ENCODE results near the gene PDE7B.

PDE7B gene

GRCh38 chr6:136037876-136038460 is 186.5 kb downstream of the PDE7B start:
- H3K27ac ChIP-seq (ENCODE audit: low read depth, low read length), result no peak overlapping the region
- no peak overlapping the region for H3K56ac ChIP-seq (ENCODE audit: low read length)
- no peak for DNase-seq
- H3K4me3 ChIP-seq (ENCODE audit: low read length), result no peak overlapping the region
- no peak overlapping the region for H4K5ac ChIP-seq (ENCODE audit: low read length)
- no CpG with 5 or more reads among the region's 13 CpGs for WGBS (ENCODE audit: extremely low coverage, insufficient coverage, low lambda C conversion rate)
- no peak overlapping the region for H3K9ac ChIP-seq (ENCODE audit: low read length)
- no peak overlapping the region for H2BK15ac ChIP-seq (replicated peaks; ENCODE audit: low read depth)
- no peak overlapping the region for H2BK5ac ChIP-seq (ENCODE audit: low read length)
- H3K4me1 ChIP-seq (ENCODE audit: control insufficient read depth, low read depth, low read length), result peaks cover 2% of the 10 kb centered on the region
- no peak overlapping the region for H4K8ac ChIP-seq (ENCODE audit: low read depth, low read length)
- no peak overlapping the region for H3K18ac ChIP-seq (ENCODE audit: low read length)
- H3K27me3 ChIP-seq (ENCODE audit: insufficient read depth, low read length, poor library complexity), result no peaks in the 10 kb centered on the region
- H2AK5ac ChIP-seq (ENCODE audit: low read length), result no peak overlapping the region
- H3K36me3 ChIP-seq (ENCODE audit: control insufficient read depth, insufficient read depth, low read length), result no peaks in the 10 kb centered on the region
- H3K4ac ChIP-seq (ENCODE audit: low read depth, low read length), result no peak overlapping the region
- no peak overlapping the region for H3K23ac ChIP-seq (ENCODE audit: low read length)
- H3K79me1 ChIP-seq (ENCODE audit: low read length), result no peaks in the 10 kb centered on the region
- H2BK120ac ChIP-seq (ENCODE audit: low read depth, low read length), result no peak overlapping the region
- no peaks in the 10 kb centered on the region for H3K79me2 ChIP-seq (ENCODE audit: control insufficient read depth, insufficient read depth, low read length)
- no peak overlapping the region for H3K4me2 ChIP-seq (ENCODE audit: low read length)

- Histone ChIP-seq H3K18ac (ENCODE audit: low read length) (no peak overlapping the region), H3K9ac (ENCODE audit: low read length) (no peak overlapping the region), H4K5ac (ENCODE audit: low read length) (no peak overlapping the region), H2BK5ac (ENCODE audit: low read length) (no peak overlapping the region), H3K79me1 (ENCODE audit: low read length) (no peaks in the 10 kb centered on the region), H2AK5ac (ENCODE audit: low read length) (no peak overlapping the region), H3K79me2 (ENCODE audit: control insufficient read depth, insufficient read depth, low read length) (no peaks in the 10 kb centered on the region), H3K56ac (ENCODE audit: low read length) (no peak overlapping the region), H3K27me3 (ENCODE audit: insufficient read depth, low read length, poor library complexity) (no peaks in the 10 kb centered on the region), H4K8ac (ENCODE audit: low read depth, low read length) (no peak overlapping the region), H3K23ac (ENCODE audit: low read length) (no peak overlapping the region), H3K4me2 (ENCODE audit: low read length) (no peak overlapping the region), H3K4me3 (ENCODE audit: low read length) (no peak overlapping the region), H3K4me1 (ENCODE audit: control insufficient read depth, low read depth, low read length) (peaks cover 2% of the 10 kb centered on the region), H3K27ac (ENCODE audit: low read depth, low read length) (no peak overlapping the region), H2BK15ac (replicated peaks; ENCODE audit: low read depth) (no peak overlapping the region), H3K4ac (ENCODE audit: low read depth, low read length) (no peak overlapping the region), H3K36me3 (ENCODE audit: control insufficient read depth, insufficient read depth, low read length) (no peaks in the 10 kb centered on the region), H2BK120ac (ENCODE audit: low read depth, low read length) (no peak overlapping the region)
- DNase-seq, result no peak
These were observed 187.0 kb downstream of the PDE7B start for GRCh38 chr6:136038531-136038930.

- no peaks in the 10 kb centered on the region for H3K36me3 ChIP-seq (ENCODE audit: control insufficient read depth, insufficient read depth, low read length)
- H2BK5ac ChIP-seq (ENCODE audit: low read length), result no peak overlapping the region
- H2AK5ac ChIP-seq (ENCODE audit: low read length), result no peak overlapping the region
- no CpG with 5 or more reads among the region's 4 CpGs for WGBS (ENCODE audit: extremely low coverage, insufficient coverage, low lambda C conversion rate)
- no peak overlapping the region for H3K4me2 ChIP-seq (ENCODE audit: low read length)
- no peak overlapping the region for H3K56ac ChIP-seq (ENCODE audit: low read length)
- H2BK15ac ChIP-seq (replicated peaks; ENCODE audit: low read depth), result no peak overlapping the region
- H3K79me1 ChIP-seq (ENCODE audit: low read length), result no peaks in the 10 kb centered on the region
- no peaks in the 10 kb centered on the region for H3K79me2 ChIP-seq (ENCODE audit: control insufficient read depth, insufficient read depth, low read length)
- no peak overlapping the region for H2BK120ac ChIP-seq (ENCODE audit: low read depth, low read length)
- no peaks in the 10 kb centered on the region for H3K27me3 ChIP-seq (ENCODE audit: insufficient read depth, low read length, poor library complexity)
- no peak overlapping the region for H3K4me3 ChIP-seq (ENCODE audit: low read length)
- DNase-seq, result no peak
- H3K4me1 ChIP-seq (ENCODE audit: control insufficient read depth, low read depth, low read length), result peaks cover 2% of the 10 kb centered on the region
- H4K5ac ChIP-seq (ENCODE audit: low read length), result no peak overlapping the region
- H4K8ac ChIP-seq (ENCODE audit: low read depth, low read length), result no peak overlapping the region
- no peak overlapping the region for H3K23ac ChIP-seq (ENCODE audit: low read length)
- no peak overlapping the region for H3K4ac ChIP-seq (ENCODE audit: low read depth, low read length)
- H3K18ac ChIP-seq (ENCODE audit: low read length), result no peak overlapping the region
- H3K27ac ChIP-seq (ENCODE audit: low read depth, low read length), result no peak overlapping the region
- no peak overlapping the region for H3K9ac ChIP-seq (ENCODE audit: low read length)
These were observed 187.7 kb downstream of the PDE7B start for GRCh38 chr6:136039185-136039584.

GRCh38 chr6:136050475-136050874 is 199.0 kb downstream of the PDE7B start:
- no peak overlapping the region for H3K27ac ChIP-seq (ENCODE audit: low read depth, low read length)
- H3K27me3 ChIP-seq (ENCODE audit: insufficient read depth, low read length, poor library complexity), result no peaks in the 10 kb centered on the region
- no peak overlapping the region for H3K4me2 ChIP-seq (ENCODE audit: low read length)
- no peak overlapping the region for H2AK5ac ChIP-seq (ENCODE audit: low read length)
- H3K9ac ChIP-seq (ENCODE audit: low read length), result no peak overlapping the region
- H2BK15ac ChIP-seq (replicated peaks; ENCODE audit: low read depth), result no peak overlapping the region
- no peaks in the 10 kb centered on the region for H3K79me2 ChIP-seq (ENCODE audit: control insufficient read depth, insufficient read depth, low read length)
- H4K5ac ChIP-seq (ENCODE audit: low read length), result no peak overlapping the region
- H3K18ac ChIP-seq (ENCODE audit: low read length), result no peak overlapping the region
- WGBS (ENCODE audit: extremely low coverage, insufficient coverage, low lambda C conversion rate), result no CpG with 5 or more reads among the region's 1 CpG
- no peak overlapping the region for H4K8ac ChIP-seq (ENCODE audit: low read depth, low read length)
- H3K79me1 ChIP-seq (ENCODE audit: low read length), result no peaks in the 10 kb centered on the region
- no peak overlapping the region for H3K23ac ChIP-seq (ENCODE audit: low read length)
- no peak overlapping the region for H2BK5ac ChIP-seq (ENCODE audit: low read length)
- DNase-seq, result no peak
- no peak overlapping the region for H3K4me3 ChIP-seq (ENCODE audit: low read length)
- no peaks in the 10 kb centered on the region for H3K4me1 ChIP-seq (ENCODE audit: control insufficient read depth, low read depth, low read length)
- H3K56ac ChIP-seq (ENCODE audit: low read length), result no peak overlapping the region
- H3K4ac ChIP-seq (ENCODE audit: low read depth, low read length), result no peak overlapping the region
- H2BK120ac ChIP-seq (ENCODE audit: low read depth, low read length), result no peak overlapping the region
- H3K36me3 ChIP-seq (ENCODE audit: control insufficient read depth, insufficient read depth, low read length), result no peaks in the 10 kb centered on the region

- H3K4me1 ChIP-seq (ENCODE audit: control insufficient read depth, low read depth, low read length), result no peaks in the 10 kb centered on the region
- H3K27ac ChIP-seq (ENCODE audit: low read depth, low read length), result no peak overlapping the region
- no peak overlapping the region for H4K5ac ChIP-seq (ENCODE audit: low read length)
- no peak overlapping the region for H3K4ac ChIP-seq (ENCODE audit: low read depth, low read length)
- no peak overlapping the region for H3K4me3 ChIP-seq (ENCODE audit: low read length)
- no CpG with 5 or more reads among the region's 12 CpGs for WGBS (ENCODE audit: extremely low coverage, insufficient coverage, low lambda C conversion rate)
- no peaks in the 10 kb centered on the region for H3K79me2 ChIP-seq (ENCODE audit: control insufficient read depth, insufficient read depth, low read length)
- no peak overlapping the region for H3K9ac ChIP-seq (ENCODE audit: low read length)
- no peaks in the 10 kb centered on the region for H3K27me3 ChIP-seq (ENCODE audit: insufficient read depth, low read length, poor library complexity)
- H2BK15ac ChIP-seq (replicated peaks; ENCODE audit: low read depth), result no peak overlapping the region
- DNase-seq, result no peak
- H2BK120ac ChIP-seq (ENCODE audit: low read depth, low read length), result no peak overlapping the region
- no peak overlapping the region for H2BK5ac ChIP-seq (ENCODE audit: low read length)
- H3K56ac ChIP-seq (ENCODE audit: low read length), result no peak overlapping the region
- no peaks in the 10 kb centered on the region for H3K79me1 ChIP-seq (ENCODE audit: low read length)
- peak overlapping the region; percentile 51 for H3K18ac ChIP-seq (ENCODE audit: low read length)
- no peak overlapping the region for H2AK5ac ChIP-seq (ENCODE audit: low read length)
- no peak overlapping the region for H4K8ac ChIP-seq (ENCODE audit: low read depth, low read length)
- H3K23ac ChIP-seq (ENCODE audit: low read length), result no peak overlapping the region
- H3K36me3 ChIP-seq (ENCODE audit: control insufficient read depth, insufficient read depth, low read length), result no peaks in the 10 kb centered on the region
- H3K4me2 ChIP-seq (ENCODE audit: low read length), result no peak overlapping the region
These were observed 199.8 kb downstream of the PDE7B start for GRCh38 chr6:136051140-136051775.

- Histone ChIP-seq H3K18ac (ENCODE audit: low read length) (no peak overlapping the region), H3K4me1 (ENCODE audit: control insufficient read depth, low read depth, low read length) (no peaks in the 10 kb centered on the region), H3K56ac (ENCODE audit: low read length) (no peak overlapping the region), H3K27ac (ENCODE audit: low read depth, low read length) (no peak overlapping the region), H2BK15ac (replicated peaks; ENCODE audit: low read depth) (no peak overlapping the region), H2AK5ac (ENCODE audit: low read length) (no peak overlapping the region), H3K79me2 (ENCODE audit: control insufficient read depth, insufficient read depth, low read length) (no peaks in the 10 kb centered on the region), H3K9ac (ENCODE audit: low read length) (no peak overlapping the region), H3K4me2 (ENCODE audit: low read length) (no peak overlapping the region), H4K5ac (ENCODE audit: low read length) (no peak overlapping the region), H3K23ac (ENCODE audit: low read length) (no peak overlapping the region), H3K27me3 (ENCODE audit: insufficient read depth, low read length, poor library complexity) (no peaks in the 10 kb centered on the region), H2BK120ac (ENCODE audit: low read depth, low read length) (no peak overlapping the region), H4K8ac (ENCODE audit: low read depth, low read length) (no peak overlapping the region), H3K4me3 (ENCODE audit: low read length) (no peak overlapping the region), H3K36me3 (ENCODE audit: control insufficient read depth, insufficient read depth, low read length) (no peaks in the 10 kb centered on the region), H3K79me1 (ENCODE audit: low read length) (no peaks in the 10 kb centered on the region), H3K4ac (ENCODE audit: low read depth, low read length) (no peak overlapping the region), H2BK5ac (ENCODE audit: low read length) (no peak overlapping the region)
- WGBS (ENCODE audit: extremely low coverage, insufficient coverage, low lambda C conversion rate), result no CpG with 5 or more reads among the region's 2 CpGs
- DNase-seq, result no peak
These were observed 200.5 kb downstream of the PDE7B start for GRCh38 chr6:136052031-136052430.
